ENCODE results near the gene MAN2B2. TPM values are rescaled to one million over a fixed set of nuclear protein-coding genes. Genes with fewer than 3 reads are reported as not detected.

MAN2B2 gene
- total and polyA plus RNA-seq, 2 of the 8 experiments (the other 6 are each of a cell fraction or from before 2014, with no cell fraction given) = 3.3 to 4.0 TPM

DNA sequence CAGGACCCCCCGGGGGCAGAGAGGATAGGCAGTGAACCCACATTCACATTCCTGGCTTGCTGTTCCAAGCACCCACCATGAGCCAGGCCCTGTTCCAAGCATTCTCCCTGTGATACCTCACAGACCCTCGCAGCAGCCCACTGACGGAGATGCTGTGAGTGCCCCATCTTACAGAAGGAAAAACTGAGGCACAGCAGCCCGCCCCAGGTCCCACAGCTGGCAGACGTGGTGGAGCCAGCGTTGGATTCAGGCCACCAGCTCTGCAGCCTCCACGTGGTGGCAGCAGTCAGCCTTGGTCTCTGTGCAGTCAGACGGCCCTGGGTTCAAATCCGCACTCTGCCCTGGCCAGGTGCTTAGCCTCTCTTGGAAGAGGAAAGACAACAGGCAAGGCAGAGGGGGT is 16.8 kb downstream of the MAN2B2 start:
- no peaks in the 10 kb centered on the region for H3K79me1 ChIP-seq (ENCODE audit: low read depth, low read length)
- H3K9ac ChIP-seq (replicated peaks in 1 of 4; ENCODE audit: extremely low read depth in 1 of 4, low read depth in 3 of 4, low read length in 3 of 4) = no peak overlapping the region
- no peak overlapping the region for H2BK5ac ChIP-seq (ENCODE audit: low read depth, low read length)
- H2AK5ac ChIP-seq (ENCODE audit: low read depth, low read length) = no peak overlapping the region
- H3K27me3 ChIP-seq (replicated peaks in 1 of 4; ENCODE audit: control insufficient read depth in 3 of 4, extremely low read depth in 1 of 4, insufficient read depth in 3 of 4, low read length in 3 of 4) = no peaks in the 10 kb centered on the region
- no peak overlapping the region for H2BK120ac ChIP-seq (replicated peaks; ENCODE audit: low read depth, low read length)
- H3K23ac ChIP-seq (ENCODE audit: insufficient read length) = no peak overlapping the region
- H3K4me3 ChIP-seq (ENCODE audit: extremely low read depth in 1 of 4, insufficient read depth in 2 of 4, low read depth in 3 of 4, low read length in 4 of 4) = no peak overlapping the region
- no peak overlapping the region for H2BK12ac ChIP-seq (ENCODE audit: low read depth, low read length)
- H4K91ac ChIP-seq (replicated peaks; ENCODE audit: insufficient read length, low read length) = no peak overlapping the region
- no peak overlapping the region for H4K8ac ChIP-seq (ENCODE audit: extremely low read depth, insufficient read depth, low read length)
- POLR2A ChIA-PET (ENCODE audit: partially characterized antibody) = interaction anchor here (0.6 kb wide), 1 partner anchor 82 kb away, joined by 3 read pairs; no protein-coding TSS in a partner anchor
- H3K4me2 ChIP-seq (ENCODE audit: insufficient read depth in 1 of 2, low read depth in 2 of 2, low read length in 2 of 2) = no peak overlapping the region
- H3K36me3 ChIP-seq (ENCODE audit: control insufficient read depth in 2 of 4, insufficient read depth in 4 of 4, low read length in 3 of 4) = no peaks in the 10 kb centered on the region
- H3K56ac ChIP-seq (replicated peaks; ENCODE audit: insufficient read length, low read depth, low read length) = no peak overlapping the region
- H4K5ac ChIP-seq (ENCODE audit: insufficient read length, low read depth, low read length) = no peak overlapping the region
- CTCF ChIA-PET (ENCODE audit: partially characterized antibody) = interaction anchor here (1.3 to 2.5 kb wide), 2 partner anchors 17 kb away, joined by 5 to 10 read pairs; partner anchors contain the start of gene MAN2B2
- no peak overlapping the region for H2AFZ ChIP-seq (ENCODE audit: low read length)
- H2BK20ac ChIP-seq (ENCODE audit: low read length) = no peak overlapping the region
- H2BK15ac ChIP-seq (ENCODE audit: low read length) = no peak overlapping the region
- FAIRE-seq = no peak
- WGBS, 2 experiments (ENCODE audit: extremely low coverage in 1 of 2, insufficient coverage in 1 of 2, insufficient read length in 1 of 2, insufficient replicate concordance in 2 of 2, low coverage in 1 of 2, low lambda C conversion rate in 2 of 2, missing lambda C conversion rate in 1 of 2) = 84% methylated on average over 9 of the region's 9 CpGs; no CpG with 5 or more reads in 1 of the 2 experiments
- no peak overlapping the region for H3K27ac ChIP-seq (ENCODE audit: low read depth, low read length)
- no peak for TF ChIP-seq ASH2L (IDR thresholded peaks at IDR 0.05; ENCODE audit: low read length)
- TF ChIP-seq, protein P1, sequence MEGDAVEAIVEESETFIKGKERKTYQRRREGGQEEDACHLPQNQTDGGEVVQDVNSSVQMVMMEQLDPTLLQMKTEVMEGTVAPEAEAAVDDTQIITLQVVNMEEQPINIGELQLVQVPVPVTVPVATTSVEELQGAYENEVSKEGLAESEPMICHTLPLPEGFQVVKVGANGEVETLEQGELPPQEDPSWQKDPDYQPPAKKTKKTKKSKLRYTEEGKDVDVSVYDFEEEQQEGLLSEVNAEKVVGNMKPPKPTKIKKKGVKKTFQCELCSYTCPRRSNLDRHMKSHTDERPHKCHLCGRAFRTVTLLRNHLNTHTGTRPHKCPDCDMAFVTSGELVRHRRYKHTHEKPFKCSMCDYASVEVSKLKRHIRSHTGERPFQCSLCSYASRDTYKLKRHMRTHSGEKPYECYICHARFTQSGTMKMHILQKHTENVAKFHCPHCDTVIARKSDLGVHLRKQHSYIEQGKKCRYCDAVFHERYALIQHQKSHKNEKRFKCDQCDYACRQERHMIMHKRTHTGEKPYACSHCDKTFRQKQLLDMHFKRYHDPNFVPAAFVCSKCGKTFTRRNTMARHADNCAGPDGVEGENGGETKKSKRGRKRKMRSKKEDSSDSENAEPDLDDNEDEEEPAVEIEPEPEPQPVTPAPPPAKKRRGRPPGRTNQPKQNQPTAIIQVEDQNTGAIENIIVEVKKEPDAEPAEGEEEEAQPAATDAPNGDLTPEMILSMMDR (IDR thresholded peaks at IDR 0.05; ENCODE audit: control extremely low read depth in 1 of 3, insufficient read depth in 1 of 3, low read depth in 1 of 3, low read length in 3 of 3) = peak in 1 of 3 experiments; percentile 22; a peak in 1 of 4 replicates
- peak in 1 of 2 experiments; percentile 47; a peak in 1 of 4 replicates for TF ChIP-seq RAD21 (IDR thresholded peaks at IDR 0.05 in 1 of 2, conservative IDR thresholded peaks at IDR 0.05 in 1 of 2; ENCODE audit: low read depth in 2 of 2, low read length in 2 of 2)
- no peaks in the 10 kb centered on the region for H3K9me3 ChIP-seq (ENCODE audit: insufficient read depth in 2 of 2, low read depth in 1 of 2, low read length in 1 of 2)
- DNase-seq (ENCODE audit: low read depth in 1 of 2, low spot score in 2 of 2) = no peak
- H3K23me2 ChIP-seq (ENCODE audit: low read depth, low read length) = no peaks in the 10 kb centered on the region
- H3K4ac ChIP-seq (replicated peaks; ENCODE audit: insufficient read length, low read depth, low read length) = no peak overlapping the region
- H3K18ac ChIP-seq (ENCODE audit: extremely low read depth, low read length) = no peak overlapping the region
- no peak overlapping the region for H3K14ac ChIP-seq (ENCODE audit: insufficient read length)
- no peaks in the 10 kb centered on the region for H3K79me2 ChIP-seq (ENCODE audit: control insufficient read depth in 1 of 2, insufficient read depth in 2 of 2, low read length in 2 of 2)
- H4K20me1 ChIP-seq (replicated peaks in 1 of 2; ENCODE audit: control insufficient read depth in 1 of 2, insufficient read depth in 2 of 2, low read length in 2 of 2) = peaks cover 0 to 7% of the 10 kb centered on the region in 2 experiments
- H3K4me1 ChIP-seq (replicated peaks in 1 of 4; ENCODE audit: control insufficient read depth in 3 of 4, insufficient read depth in 4 of 4, low read length in 3 of 4) = no peaks in the 10 kb centered on the region; a peak in 3 of 7 replicates

Measured in H1 (cell line).